K562 (cell line): ENCODE measurements around the gene ABCG5. TPM values are rescaled to one million over a fixed set of nuclear protein-coding genes. Genes with fewer than 3 reads are reported as not detected.
A peak's percentile ranks its signal among the peaks of the same experiment; 100 is the strongest.

ENCODE experiments used
- ATAC-seq: fragments of 200-7000 bp; cut with Tn5 transposase; 3 replicates; pipeline ENCODE4 v1.9.1; 2020; ENCODE audit warnings: moderate library complexity
- Bru-seq: library from RNA; stranded (reverse); fragments of 400-500 nt; gene quantifications from one replicate; lab custom pipeline; 2021; lab: Mats Ljungman, UMichigan
- BruChase-seq, 2 experiments: library from RNA; stranded (reverse); fragments of 400-500 nt; gene quantifications; one replicate each; lab custom pipeline; 2021; lab: Mats Ljungman, UMichigan
- BruUV-seq: library from RNA; stranded (reverse); fragments of 400-500 nt; replicated peaks from 2 replicates; lab custom pipeline; 2021; lab: Mats Ljungman, UMichigan
- CTCF ChIA-PET: fragments of 300-600 bp; formaldehyde crosslinking; extraction: SDS; loops from one replicate; lab custom pipeline; 2021; ENCODE audit warnings: low intra/inter-chr PET ratio; lab: Yijun Ruan, JAX
- POLR2A ChIA-PET: fragments of 300-600, 350-650 bp; sonication (Branson Sonifier 250); formaldehyde crosslinking; extraction: SDS; loops from one replicate; lab custom pipeline; 2021; ENCODE audit warnings: antibody characterized with exemption, inconsistent platforms; lab: Yijun Ruan, JAX
- DNase-seq, 4 experiments: peaks; one replicate each; pipeline versions ENCODE4 v3.0.0 to v3.0.0-alpha.2; 2011 to 2018; ENCODE audit warnings: low spot score in 3 of 4, mixed read lengths in 3 of 4; ENCODE audit errors: extremely low read depth in 1 of 4
- FAIRE-seq: peaks from 2 replicates; lab custom pipeline; 2011; peaks lifted over from hg19 to GRCh38; lab: Jason Lieb, UNC
- H2AFZ ChIP-seq: 2 replicates; pipeline ENCODE4 v1.6.0; 2011; ENCODE audit warnings: low read depth, low read length, control low read depth, inconsistent platforms
- H3K27ac ChIP-seq: fragments of 200-600 bp; 3 replicates; pipeline ENCODE4 v1.8.0; 2011; ENCODE audit warnings: low read depth, mild to moderate bottlenecking, control low read depth, inconsistent platforms, low read length, moderate library complexity, mixed read lengths; ENCODE audit errors: extremely low read depth
- H3K27me3 ChIP-seq, 2 experiments: fragments of 300-600 bp in 1 of 2; 2 replicates in 1 of 2; 3 replicates in 1 of 2; pipeline versions ENCODE4 v1.6.0 to v1.8.0; 2011; ENCODE audit warnings: inconsistent platforms in 2 of 2, low read length in 2 of 2, mild to moderate bottlenecking in 1 of 2, mixed read lengths in 1 of 2, moderate library complexity in 1 of 2; ENCODE audit not compliant: control insufficient read depth in 2 of 2, insufficient read depth in 2 of 2
- H3K36me3 ChIP-seq: fragments of 300-600 bp; 3 replicates; pipeline ENCODE4 v1.8.0; 2011; ENCODE audit warnings: mild to moderate bottlenecking, low read length, inconsistent platforms; ENCODE audit not compliant: control insufficient read depth, insufficient read depth
- H3K4me1 ChIP-seq, 2 experiments: fragments of 200-600 bp in 1 of 2; replicated peaks in 1 of 2; 2 replicates in 1 of 2; 3 replicates in 1 of 2; pipeline versions ENCODE4 v1.5.1 to v1.8.0; 2011; ENCODE audit warnings: inconsistent platforms in 2 of 2, low read length in 2 of 2, mild to moderate bottlenecking in 1 of 2, mixed read lengths in 1 of 2, moderate library complexity in 1 of 2; ENCODE audit not compliant: control insufficient read depth in 2 of 2, insufficient read depth in 2 of 2
- H3K4me2 ChIP-seq: 2 replicates; pipeline ENCODE4 v1.6.1; 2011; ENCODE audit warnings: low read length, control low read depth, inconsistent platforms, mixed read lengths; ENCODE audit not compliant: insufficient read depth
- H3K4me3 ChIP-seq: fragments of 200-600 bp; sonication (generic), shearing (Covaris generic); 2 replicates; pipeline ENCODE4 v1.5.1; 2016; ENCODE audit warnings: control low read depth, inconsistent platforms
- H3K79me2 ChIP-seq: fragments of 200-600 bp; 3 replicates; pipeline ENCODE4 v1.8.0; 2011; ENCODE audit warnings: low read length, inconsistent platforms; ENCODE audit not compliant: control insufficient read depth, insufficient read depth
- H3K9ac ChIP-seq, 2 experiments: 2 replicates each; pipeline versions ENCODE4 v1.6.0 to v1.6.1; 2011; ENCODE audit warnings: low read depth in 2 of 2, low read length in 2 of 2, control low read depth in 1 of 2, inconsistent platforms in 1 of 2, mild to moderate bottlenecking in 1 of 2, mixed read lengths in 1 of 2; ENCODE audit not compliant: insufficient read depth in 1 of 2
- H3K9me1 ChIP-seq: one replicate; pipeline ENCODE4 v1.6.0; 2011; ENCODE audit warnings: inconsistent platforms, mild to moderate bottlenecking, low read length, moderate library complexity; ENCODE audit not compliant: control insufficient read depth, insufficient read depth
- H3K9me3 ChIP-seq: replicated peaks from 2 replicates; pipeline ENCODE4 v1.5.1; 2011; ENCODE audit warnings: low read depth, low read length, inconsistent platforms; ENCODE audit not compliant: control insufficient read depth, insufficient read depth
- H4K20me1 ChIP-seq: replicated peaks from 2 replicates; pipeline ENCODE4 v1.6.1; 2011; ENCODE audit warnings: low read length, inconsistent platforms, mixed read lengths; ENCODE audit not compliant: control insufficient read depth, insufficient read depth
- HNRNPUL1 ChIP-seq: fragments of 200-400 bp; formaldehyde crosslinking; IDR thresholded peaks from 2 replicates; pipeline ENCODE4 v1.6.1; 2017; ENCODE audit warnings: low read length
- NEUROD1 ChIP-seq: fragments of 150-350 bp; IDR thresholded peaks from 2 replicates; pipeline ENCODE4 v1.6.1; 2014; ENCODE audit warnings: borderline replicate concordance, low read length, low read depth; ENCODE audit not compliant: partially characterized antibody
- ZNF695 ChIP-seq: fragments of 450-650 bp; formaldehyde crosslinking; IDR thresholded peaks from 2 replicates; pipeline ENCODE4 v1.4.0; 2020; ENCODE audit warnings: mild to moderate bottlenecking, moderate library complexity
- WGBS: fragments of 100-300 bp; shearing (Covaris generic); methylation state at CpG from one replicate; pipeline ENCODE4 v1.1.6; 2016; ENCODE audit warnings: low coverage, mixed read lengths; ENCODE audit not compliant: insufficient coverage; ENCODE audit errors: missing lambda C conversion rate; 5-methylcytosine and 5-hydroxymethylcytosine counted together
- in situ Hi-C: fragments of 300-500 bp; cut with MboI; formaldehyde crosslinking; loops from 4 replicates; pipeline ENCODE4 v1.15.0; 2018; ENCODE audit warnings: inconsistent platforms, mixed read lengths
- intact Hi-C: fragments of 100-400 bp; cut with micrococcal nuclease; formaldehyde crosslinking; loops from 2 replicates; pipeline ENCODE4 v1.14.2; 2022
- long read RNA-seq, 3 experiments: library from polyadenylated mRNA in 2 of 3; library from RNA in 1 of 3; unstranded in 2 of 3; stranded (forward) in 1 of 3; transcript quantifications; one replicate each; pipeline ENCODE4 v2.0.0, GENCODE V29; 2019 to 2022
- polyA minus RNA-seq, 3 experiments: library from RNA; depleted of rRNA, polyadenylated mRNA; stranded (reverse); fragments of >200 nt; gene quantifications; 2 replicates each; pipeline ENCODE4 v1.2.3, GENCODE V29; 2011
- polyA plus RNA-seq, 8 experiments: library from polyadenylated mRNA; depleted of rRNA in 4 of 8; stranded (reverse) in 5 of 8; unstranded in 3 of 8; fragments of >200 nt; fragmentation: Nextera tagmentation in 2 of 8; fragmentation: Illumina TruSeq in 1 of 8; extraction: Ambion mirVana in 2 of 8; extraction: Trizol in 1 of 8; gene quantifications; 2 replicates each; pipeline versions ENCODE4 v1.2.1 to v1.2.3, GENCODE V29; 2011 to 2014; ENCODE audit warnings: inconsistent platforms in 1 of 8, missing spikeins in 1 of 8
- total RNA-seq, 7 experiments: library from RNA; depleted of rRNA in 6 of 7; stranded (reverse); fragments of >200 nt in 6 of 7; fragmentation: Illumina TruSeq in 2 of 7; extraction: Trizol in 2 of 7; gene quantifications; 2 replicates each; pipeline versions ENCODE4 v1.2.1 to v1.2.3, GENCODE V29; 2011 to 2021; ENCODE audit warnings: low replicate concordance in 1 of 7

The ABCG5 gene
- total RNA-seq (2011; cell fraction: chromatin; rRNA removed; ENCODE audit: low replicate concordance), result not detected in 2 replicates
- total RNA-seq (2011; cell fraction: nucleolus; rRNA removed), result not detected in 2 replicates
- total RNA-seq (2011; cell fraction: nucleoplasm; rRNA removed), result not detected in 2 replicates
- total RNA-seq (2014; rRNA removed) (not detected in 2 replicates), total RNA-seq (2014; rRNA removed; fragmentation: Illumina TruSeq; extraction: Trizol) (not detected in 2 replicates), total RNA-seq (2015; rRNA removed; fragmentation: Illumina TruSeq; extraction: Trizol) (not detected in 2 replicates), total RNA-seq (2021) (not detected in 2 replicates), polyA plus RNA-seq (2011; rRNA removed) (not detected in 2 replicates), polyA plus RNA-seq (2014; fragmentation: Illumina TruSeq; extraction: Trizol) (not detected in 2 replicates), polyA plus RNA-seq (2014; fragmentation: Nextera tagmentation; extraction: Ambion mirVana) (under 1 TPM; 0.01 TPM), polyA plus RNA-seq (2014; rRNA removed) (not detected in 2 replicates), polyA minus RNA-seq (2011; rRNA and poly(A)+ RNA removed) (not detected in 2 replicates), Bru-seq, nascent RNA (percentile 4 among the genes with signal in this experiment), BruChase-seq, experiment 1, labeled RNA remaining after a 2-hour chase (percentile 11 among the genes with signal in this experiment), BruChase-seq, experiment 2, labeled RNA remaining after a 6-hour chase (percentile 7 among the genes with signal in this experiment)
- not detected in 2 replicates for polyA plus RNA-seq (2011; cell fraction: cytosol; rRNA removed)
- not detected in 2 replicates for polyA plus RNA-seq (2011; cell fraction: nucleus; rRNA removed)
- polyA plus RNA-seq (2012), result 0.03 and 0.05 TPM in 2 replicates
- not detected in 2 replicates for polyA minus RNA-seq (2011; cell fraction: cytosol; rRNA and poly(A)+ RNA removed)
- polyA minus RNA-seq (2011; cell fraction: nucleus; rRNA and poly(A)+ RNA removed), result not detected in 2 replicates
- long read RNA-seq, experiment 1, result 0 reads
- long read RNA-seq, experiment 2, result 0 reads
- long read RNA-seq, experiment 3, result 0 reads

DNA sequence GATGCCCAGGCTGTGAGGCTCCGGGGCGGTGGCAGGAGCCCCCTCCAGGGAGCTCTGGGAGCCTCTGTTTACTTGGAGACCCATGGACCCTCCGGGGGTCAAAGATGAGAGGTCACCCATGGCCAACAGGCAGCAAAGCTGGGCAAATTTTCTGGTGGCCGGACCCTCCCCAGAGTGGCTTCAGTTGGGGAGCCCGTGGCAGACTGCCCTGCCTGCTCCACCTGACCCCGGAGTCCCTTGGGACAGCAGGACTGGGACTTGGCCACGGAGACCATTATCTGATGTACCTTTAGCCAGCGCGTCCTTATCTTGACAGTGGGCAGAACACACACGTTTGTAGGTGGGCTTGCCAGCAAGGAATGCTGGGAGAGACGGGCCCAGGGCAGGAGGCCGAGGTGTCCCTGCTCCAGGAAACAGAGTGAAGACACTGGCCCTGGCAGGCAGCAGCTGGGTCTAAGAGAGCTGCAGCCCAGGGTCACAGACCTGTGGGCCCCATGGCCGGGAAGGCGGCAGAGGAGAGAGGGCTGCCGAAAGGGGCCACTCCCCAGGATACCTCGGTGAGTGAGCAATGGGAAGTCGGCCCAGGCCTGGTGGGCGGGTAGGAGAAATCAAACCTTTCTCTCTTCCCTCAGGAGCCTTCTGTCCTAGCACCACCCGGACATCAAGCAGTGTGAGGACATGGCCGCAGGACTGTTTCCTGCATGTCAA, at the start of gene ABCG5, which contains the start of gene ABCG8:
TSS of gene ABCG5 (minus strand) at position 280 of the 708 bp plus-strand sequence. CDS start at position 120, 160 bp downstream.
TSS of gene ABCG8 (plus strand) at position 412 of the 708 bp plus-strand sequence. CDS start at position 495, 83 bp downstream.
- Histone ChIP-seq H2AFZ (no peak within 1 kb of the TSS), H4K20me1 (no peaks in the 10 kb centered on the region), H3K79me2 (no peaks in the 10 kb centered on the region), H3K9ac (peak within 1 kb of the TSS in 1 of 2 experiments; percentile 33; a peak in 1 of 4 replicates), H3K9me3 (no peaks in the 10 kb centered on the region), H3K27me3 (peaks cover 36 to 54% of the 10 kb centered on the region in 2 experiments), H3K36me3 (no peaks in the 10 kb centered on the region), H3K9me1 (no peaks in the 10 kb centered on the region), H3K4me1 (peaks cover 2 to 10% of the 10 kb centered on the region in 2 experiments; a peak in 3 of 5 replicates), H3K27ac (no peak within 1 kb of the TSS), H3K4me3 (no peak within 1 kb of the TSS), H3K4me2 (no peak within 1 kb of the TSS)
- intact Hi-C loops (no loop called here), in situ Hi-C loops (no loop called here)
- FAIRE-seq (no peak), DNase-seq (no peak), ATAC-seq (peak; percentile 35)
- 22% methylated on average over 20 of the region's 20 CpGs for WGBS
- TF ChIP-seq ZNF695 (CRISPR knock-in tag) (no peak), HNRNPUL1 (no peak), NEUROD1 (no peak)
- no TSS peak for BruUV-seq
- ChIA-PET POLR2A (interaction anchor here (0.6 kb wide), 1 partner anchor 1028 kb away, joined by 5 read pairs; no protein-coding TSS in a partner anchor), CTCF (no interaction called here)
